WTC11 (cell line): ENCODE results near the gene TBX5. TPM values are rescaled to one million over a fixed set of nuclear protein-coding genes. Genes with fewer than 3 reads are reported as not detected.

Source experiments
- ATAC-seq: fragments of 200-7000 bp; cut with Tn5 transposase; 2 replicates; pipeline ENCODE4 v1.10.0; 2021; ENCODE audit warnings: mild to moderate bottlenecking, moderate library complexity
- CTCF ChIA-PET: fragments of 300-600 bp; sonication (Branson Sonifier 250); formaldehyde crosslinking; loops from one replicate; lab custom pipeline; 2021; ENCODE audit warnings: antibody characterized with exemption; lab: Charles Lee
- POLR2A ChIA-PET: fragments of 350-600 bp; sonication (Branson Sonifier 250); formaldehyde crosslinking; loops from one replicate; lab custom pipeline; 2021; ENCODE audit warnings: antibody characterized with exemption; lab: Charles Lee
- DNase-seq: peaks from one replicate; pipeline ENCODE4 v3.0.0; 2021; ENCODE audit warnings: low spot score
- H3K27ac Mint-ChIP-seq: 2 replicates; pipeline ENCODE4 v1.8.0; 2021; ENCODE audit warnings: mixed read lengths
- H3K27me3 Mint-ChIP-seq: 2 replicates; pipeline ENCODE4 v1.8.0; 2021; ENCODE audit warnings: low read depth, mild to moderate bottlenecking, moderate library complexity, mixed read lengths
- H3K36me3 Mint-ChIP-seq: 2 replicates; pipeline ENCODE4 v1.8.0; 2021; ENCODE audit warnings: mixed read lengths
- H3K4me1 Mint-ChIP-seq: 2 replicates; pipeline ENCODE4 v1.8.0; 2022; ENCODE audit warnings: mixed read lengths
- H3K4me3 Mint-ChIP-seq: 2 replicates; pipeline ENCODE4 v1.8.0; 2021; ENCODE audit warnings: mild to moderate bottlenecking, moderate library complexity, mixed read lengths
- H3K9me3 Mint-ChIP-seq: 2 replicates; pipeline ENCODE4 v1.8.0; 2021; ENCODE audit warnings: mixed read lengths
- FOXK1 ChIP-seq: sonication (generic); formaldehyde crosslinking; IDR thresholded peaks from 2 replicates; pipeline ENCODE4 v1.8.0; 2022; ENCODE audit warnings: mild to moderate bottlenecking, moderate library complexity, missing genetic modification reagents
- FOXP1 ChIP-seq: sonication (generic); formaldehyde crosslinking; IDR thresholded peaks from 2 replicates; pipeline ENCODE4 v1.8.0; 2022; ENCODE audit warnings: missing genetic modification reagents, mild to moderate bottlenecking, moderate library complexity, borderline replicate concordance
- GTF2I ChIP-seq: fragments of 250-450 bp; sonication (Bioruptor Pico); conservative IDR thresholded peaks from 2 replicates; pipeline ENCODE4 v1.4.0; 2021; ENCODE audit warnings: mild to moderate bottlenecking
- HMGXB4 ChIP-seq: sonication (generic); formaldehyde crosslinking; IDR thresholded peaks from 2 replicates; pipeline ENCODE4 v1.8.1; 2023; ENCODE audit warnings: mild to moderate bottlenecking, moderate library complexity, missing genetic modification reagents
- IRF2 ChIP-seq: sonication (generic); formaldehyde crosslinking; IDR thresholded peaks from 2 replicates; pipeline ENCODE4 v1.8.0; 2022; ENCODE audit warnings: low read depth, missing genetic modification reagents, borderline replicate concordance
- JAZF1 ChIP-seq: fragments of 250-450 bp; sonication (Bioruptor Pico); IDR thresholded peaks from 2 replicates; pipeline ENCODE4 v1.9.0; 2021; ENCODE audit warnings: moderate library complexity, mild to moderate bottlenecking, inconsistent platforms
- MYBL2 ChIP-seq: sonication (generic); formaldehyde crosslinking; IDR thresholded peaks from 2 replicates; pipeline ENCODE4 v1.8.1; 2023; ENCODE audit warnings: mild to moderate bottlenecking, moderate library complexity, missing genetic modification reagents
- OVOL2 ChIP-seq: fragments of 250-450 bp; sonication (Bioruptor Pico); IDR thresholded peaks from 2 replicates; pipeline ENCODE4 v1.9.0; 2021; ENCODE audit warnings: mild to moderate bottlenecking, borderline replicate concordance
- PREB ChIP-seq: sonication (generic); formaldehyde crosslinking; IDR thresholded peaks from 2 replicates; pipeline ENCODE4 v1.8.1; 2022; ENCODE audit warnings: mild to moderate bottlenecking, missing genetic modification reagents, moderate library complexity, borderline replicate concordance
- SMAD4 ChIP-seq: sonication (generic); formaldehyde crosslinking; IDR thresholded peaks from 2 replicates; pipeline ENCODE4 v1.8.0; 2022; ENCODE audit warnings: mild to moderate bottlenecking, missing genetic modification reagents
- TEAD4 ChIP-seq: sonication (generic); formaldehyde crosslinking; IDR thresholded peaks from 2 replicates; pipeline ENCODE4 v1.8.0; 2022; ENCODE audit warnings: mild to moderate bottlenecking, missing genetic modification reagents
- USF1 ChIP-seq: sonication (generic); formaldehyde crosslinking; IDR thresholded peaks from 2 replicates; pipeline ENCODE4 v1.8.0; 2022; ENCODE audit warnings: mild to moderate bottlenecking, missing genetic modification reagents
- ZNF512 ChIP-seq: sonication (generic); formaldehyde crosslinking; IDR thresholded peaks from 2 replicates; pipeline ENCODE4 v1.8.1; 2022; ENCODE audit warnings: missing genetic modification reagents, borderline replicate concordance
- ZSCAN18 ChIP-seq: fragments of 250-450 bp; sonication (Bioruptor Pico); IDR thresholded peaks from 2 replicates; pipeline ENCODE4 v2.1.2; 2022; ENCODE audit warnings: mild to moderate bottlenecking, moderate library complexity
- total RNA-seq: library from RNA; stranded (reverse); gene quantifications from 3 replicates; pipeline ENCODE4 v1.2.3, GENCODE V29; 2021
- TF ChIP-seq, protein P1 (sequence below): sonication (generic); formaldehyde crosslinking; IDR thresholded peaks from 2 replicates; pipeline ENCODE4 v1.8.0; 2022; ENCODE audit warnings: mild to moderate bottlenecking, missing genetic modification reagents
- TF ChIP-seq, protein P2 (sequence below): sonication (generic); formaldehyde crosslinking; IDR thresholded peaks from 2 replicates; pipeline ENCODE4 v1.8.0; 2022; ENCODE audit warnings: mild to moderate bottlenecking, missing genetic modification reagents

TBX5 gene
- total RNA-seq, 1 experiment from 2014 or later, result 0.33 TPM

- TF ChIP-seq JAZF1, result no peak
- TF ChIP-seq, all 79 proteins: peak for 0
Measured at GRCh38 chr12:114450019-114450418, 44.1 kb upstream of the TBX5 start (continued).

DNA sequence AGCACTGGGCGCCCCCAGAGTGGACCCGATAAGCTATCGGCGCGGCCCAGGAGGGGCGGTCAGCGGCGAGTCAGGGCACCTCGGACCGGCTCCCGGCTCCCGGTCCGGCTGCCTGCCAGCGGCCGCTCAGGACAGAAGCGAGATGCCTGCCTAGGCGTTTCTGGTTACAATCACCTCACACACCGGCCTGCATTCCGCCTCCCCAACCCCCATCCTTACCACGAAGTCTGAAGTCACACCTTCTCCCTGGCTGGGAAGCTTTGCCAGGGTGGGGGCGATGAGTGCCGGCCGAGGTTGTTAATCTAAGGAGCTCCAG lies 42.6 kb upstream of the TBX5 start:
- ATAC-seq (peak; percentile 51), DNase-seq (peak; percentile 56)
- Mint-ChIP-seq H3K4me3 (peak overlapping the region; percentile 41; the same call in 1 of the 2 replicates), H3K27ac (no peak overlapping the region), H3K27me3 (peaks cover 100% of the 10 kb centered on the region), H3K4me1 (peaks cover 54% of the 10 kb centered on the region), H3K9me3 (no peaks in the 10 kb centered on the region), H3K36me3 (no peaks in the 10 kb centered on the region)
- ChIA-PET CTCF (interaction anchor here (1.3 kb wide), 1 partner anchor 468 kb away, joined by 5 read pairs; no protein-coding TSS in a partner anchor), POLR2A (no interaction called here)
- TF ChIP-seq, protein P1, sequence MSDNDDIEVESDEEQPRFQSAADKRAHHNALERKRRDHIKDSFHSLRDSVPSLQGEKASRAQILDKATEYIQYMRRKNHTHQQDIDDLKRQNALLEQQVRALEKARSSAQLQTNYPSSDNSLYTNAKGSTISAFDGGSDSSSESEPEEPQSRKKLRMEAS (CRISPR knock-in tag), result peak; percentile 23; the same call in 1 of the 2 replicates
- TF ChIP-seq PREB (CRISPR knock-in tag), result no peak
- no peak for TF ChIP-seq TEAD4 (CRISPR knock-in tag)
- no peak for TF ChIP-seq OVOL2
- TF ChIP-seq GTF2I (CRISPR knock-in tag), result no peak
- TF ChIP-seq, protein P2, sequence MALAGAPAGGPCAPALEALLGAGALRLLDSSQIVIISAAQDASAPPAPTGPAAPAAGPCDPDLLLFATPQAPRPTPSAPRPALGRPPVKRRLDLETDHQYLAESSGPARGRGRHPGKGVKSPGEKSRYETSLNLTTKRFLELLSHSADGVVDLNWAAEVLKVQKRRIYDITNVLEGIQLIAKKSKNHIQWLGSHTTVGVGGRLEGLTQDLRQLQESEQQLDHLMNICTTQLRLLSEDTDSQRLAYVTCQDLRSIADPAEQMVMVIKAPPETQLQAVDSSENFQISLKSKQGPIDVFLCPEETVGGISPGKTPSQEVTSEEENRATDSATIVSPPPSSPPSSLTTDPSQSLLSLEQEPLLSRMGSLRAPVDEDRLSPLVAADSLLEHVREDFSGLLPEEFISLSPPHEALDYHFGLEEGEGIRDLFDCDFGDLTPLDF (CRISPR knock-in tag), result no peak
- TF ChIP-seq FOXP1, result 0 out of 2 replicates have a peak, but pooled peaks have one; percentile 64
- TF ChIP-seq HMGXB4 (CRISPR knock-in tag), result no peak
- no peak for TF ChIP-seq FOXK1 (CRISPR knock-in tag)
- TF ChIP-seq ZNF512 (CRISPR knock-in tag), result no peak
- TF ChIP-seq SMAD4 (CRISPR knock-in tag), result no peak
- TF ChIP-seq USF1 (CRISPR knock-in tag), result no peak

GRCh38 chr12:114447799-114448617 lies 42.1 kb upstream of the TBX5 start:
- Mint-ChIP-seq H3K9me3 (no peaks in the 10 kb centered on the region), H3K36me3 (no peaks in the 10 kb centered on the region)
- no peak for DNase-seq
- ATAC-seq, result no peak; the same call in 1 of the 2 replicates
- no peak for TF ChIP-seq ZNF512 (CRISPR knock-in tag)
- TF ChIP-seq IRF2 (CRISPR knock-in tag), result no peak
- TF ChIP-seq ZSCAN18 (CRISPR knock-in tag), result no peak
- no peak for TF ChIP-seq MYBL2 (CRISPR knock-in tag)
- TF ChIP-seq, all 79 proteins: peak for 0
- POLR2A ChIA-PET, result no interaction called here
- H3K27me3 Mint-ChIP-seq, result peaks cover 100% of the 10 kb centered on the region
- no peak overlapping the region for H3K27ac Mint-ChIP-seq
- peak overlapping the region; percentile 41 for H3K4me3 Mint-ChIP-seq
- H3K4me1 Mint-ChIP-seq, result peaks cover 54% of the 10 kb centered on the region
- CTCF ChIA-PET, result no interaction called here
